Naive thymus-derived CD8-positive, alpha-beta T cell (primary cell): ENCODE measurements around the gene EPB41L2. TPM values are rescaled to one million over a fixed set of nuclear protein-coding genes. Genes with fewer than 3 reads are reported as not detected.
A peak's percentile ranks its signal among the peaks of the same experiment; 100 is the strongest.

Source experiments
- ATAC-seq, 2 donors: fragments of 150-1000 bp; cut with Tn5 transposase in 1 of 2; sonication (Bioruptor Pico), chemical (Tn5 transposase) in 1 of 2; 1 replicate in 1 of 2; 2 replicates in 1 of 2; pipeline ENCODE4 v1.10.0; 2021; ENCODE audit warnings: mild to moderate bottlenecking in 2 of 2, moderate library complexity in 2 of 2
- POLR2A ChIA-PET: fragments of 350-600 bp; sonication (Branson Sonifier 250); formaldehyde crosslinking; loops from one replicate; lab custom pipeline; 2021; ENCODE audit warnings: antibody characterized with exemption; lab: Charles Lee
- DNase-seq, 10 donors: peaks; one replicate each; pipeline versions ENCODE4 v3.0.0 to v3.0.0-alpha.2; 2020 to 2022
- H3K27ac Mint-ChIP-seq, 10 donors: one replicate each; pipeline ENCODE4 v1.8.0; 2020 to 2022; ENCODE audit warnings: mild to moderate bottlenecking in 10 of 10, mixed read lengths in 10 of 10, moderate library complexity in 4 of 10, inconsistent platforms in 1 of 10
- H3K27me3 Mint-ChIP-seq, 5 donors: one replicate each; pipeline ENCODE4 v1.8.0; 2021 to 2022; ENCODE audit warnings: mixed read lengths in 5 of 5
- H3K36me3 Mint-ChIP-seq, 3 donors: one replicate each; pipeline ENCODE4 v1.8.0; 2020 to 2022; ENCODE audit warnings: mixed read lengths in 3 of 3, mild to moderate bottlenecking in 2 of 3, inconsistent platforms in 1 of 3
- H3K4me1 Mint-ChIP-seq, 4 donors: one replicate each; pipeline ENCODE4 v1.8.0; 2021 to 2022; ENCODE audit warnings: mixed read lengths in 4 of 4
- H3K4me3 Mint-ChIP-seq, 10 donors: one replicate each; pipeline ENCODE4 v1.8.0; 2020 to 2022; ENCODE audit warnings: mild to moderate bottlenecking in 10 of 10, mixed read lengths in 10 of 10, moderate library complexity in 6 of 10, inconsistent platforms in 1 of 10
- H3K9me3 Mint-ChIP-seq, 9 donors: one replicate each; pipeline ENCODE4 v1.8.0; 2020 to 2022; ENCODE audit warnings: mixed read lengths in 9 of 9, mild to moderate bottlenecking in 3 of 9, inconsistent platforms in 1 of 9, moderate library complexity in 1 of 9
- polyA plus RNA-seq, 3 donors: library from polyadenylated mRNA; unstranded; fragments of 300-500 nt; fragmentation: Illumina TruSeq; gene quantifications; one replicate each; pipeline ENCODE4 v1.2.3, GENCODE V29; 2021
- total RNA-seq, 8 experiments: library from RNA in 2 of 8; stranded (reverse) in 2 of 8; gene quantifications; one replicate each; pipeline ENCODE4 v1.2.3 and lab custom pipeline; 2021 to 2026

The EPB41L2 gene
- total and polyA plus RNA-seq, 5 experiments from 2014 or later: 1.8 to 31.1 (median 3.3) TPM

- Mint-ChIP-seq H3K36me3 (peaks cover 0 to 17% (median 17%) of the 10 kb centered on the region in 3 donors), H3K27ac (peak overlapping the region in 5 of 10 donors; percentile 40 to 78 (median 63)), H3K27me3 (no peaks in the 10 kb centered on the region), H3K4me3 (peak overlapping the region in 3 of 10 donors; percentile 2 to 80 (median 16)), H3K4me1 (peaks cover 6 to 27% (median 21%) of the 10 kb centered on the region in 4 donors), H3K9me3 (peaks cover 0 to 21% (median 14%) of the 10 kb centered on the region in 9 donors)
- no peak for ATAC-seq
- POLR2A ChIA-PET: no interaction called here
- no peak for DNase-seq
These were observed 2.7 kb downstream of the EPB41L2 start for GRCh38 chr6:131060311-131060710.

- no peak for DNase-seq
- peaks cover 2 to 30% (median 18%) of the 10 kb centered on the region in 9 donors for H3K9me3 Mint-ChIP-seq
- ATAC-seq: no peak
- H3K27ac Mint-ChIP-seq: peak overlapping the region in 1 of 10 donors; percentile 36
- H3K4me1 Mint-ChIP-seq: peaks cover 6 to 27% (median 21%) of the 10 kb centered on the region in 4 donors
- POLR2A ChIA-PET: no interaction called here
- H3K27me3 Mint-ChIP-seq: no peaks in the 10 kb centered on the region
- peaks cover 0 to 24% (median 24%) of the 10 kb centered on the region in 3 donors for H3K36me3 Mint-ChIP-seq
- H3K4me3 Mint-ChIP-seq: no peak overlapping the region
These were observed 3.6 kb downstream of the EPB41L2 start for GRCh38 chr6:131059486-131059885.

GRCh38 chr6:131058236-131058635 is 4.8 kb downstream of the EPB41L2 start:
- H3K9me3 Mint-ChIP-seq: peaks cover 9 to 42% (median 27%) of the 10 kb centered on the region in 9 donors
- no peak for DNase-seq
- no peak overlapping the region for H3K4me3 Mint-ChIP-seq
- no peak for ATAC-seq
- POLR2A ChIA-PET: no interaction called here
- no peak overlapping the region for H3K27ac Mint-ChIP-seq
- no peaks in the 10 kb centered on the region for H3K27me3 Mint-ChIP-seq
- H3K4me1 Mint-ChIP-seq: peaks cover 3 to 18% (median 14%) of the 10 kb centered on the region in 4 donors
- peaks cover 0 to 33% (median 32%) of the 10 kb centered on the region in 3 donors for H3K36me3 Mint-ChIP-seq

GRCh38 chr6:131054392-131055250 is 8.4 kb downstream of the EPB41L2 start:
- H3K4me3 Mint-ChIP-seq: no peak overlapping the region
- no peaks in the 10 kb centered on the region for H3K27me3 Mint-ChIP-seq
- POLR2A ChIA-PET: no interaction called here
- ATAC-seq: no peak
- peaks cover 3 to 46% (median 42%) of the 10 kb centered on the region in 3 donors for H3K36me3 Mint-ChIP-seq
- H3K9me3 Mint-ChIP-seq: peaks cover 12 to 72% (median 37%) of the 10 kb centered on the region in 9 donors
- no peak for DNase-seq
- no peak overlapping the region for H3K27ac Mint-ChIP-seq
- H3K4me1 Mint-ChIP-seq: peaks cover 0 to 2% (median 0%) of the 10 kb centered on the region in 4 donors

GRCh38 chr6:131053546-131054240 is 9.4 kb downstream of the EPB41L2 start:
- POLR2A ChIA-PET: interaction anchor here (0.7 kb wide), 1 partner anchor 496 kb away, joined by 4 read pairs; no protein-coding TSS in a partner anchor
- Mint-ChIP-seq H3K27me3 (no peaks in the 10 kb centered on the region), H3K27ac (no peak overlapping the region), H3K9me3 (peaks cover 12 to 72% (median 37%) of the 10 kb centered on the region in 9 donors), H3K36me3 (peaks cover 3 to 46% (median 44%) of the 10 kb centered on the region in 3 donors), H3K4me3 (no peak overlapping the region), H3K4me1 (peaks cover 0 to 2% (median under 1%) of the 10 kb centered on the region in 4 donors)
- no peak for ATAC-seq
- no peak for DNase-seq

- DNase-seq: no peak
- Mint-ChIP-seq H3K4me1 (peaks cover 0 to 2% (median under 1%) of the 10 kb centered on the region in 4 donors), H3K27me3 (no peaks in the 10 kb centered on the region), H3K4me3 (no peak overlapping the region), H3K9me3 (peaks cover 12 to 69% (median 33%) of the 10 kb centered on the region in 9 donors), H3K27ac (no peak overlapping the region), H3K36me3 (peaks cover 3 to 46% (median 45%) of the 10 kb centered on the region in 3 donors)
- ATAC-seq: no peak
- POLR2A ChIA-PET: no interaction called here
These were observed 10.9 kb downstream of the EPB41L2 start for GRCh38 chr6:131052181-131052580.

- Mint-ChIP-seq H3K27me3 (no peaks in the 10 kb centered on the region), H3K4me1 (peaks cover 0 to 2% (median under 1%) of the 10 kb centered on the region in 4 donors), H3K9me3 (peaks cover 8 to 61% (median 25%) of the 10 kb centered on the region in 9 donors), H3K27ac (no peak overlapping the region), H3K4me3 (no peak overlapping the region), H3K36me3 (peaks cover 3 to 37% (median 37%) of the 10 kb centered on the region in 3 donors)
- ATAC-seq (no peak), DNase-seq (no peak)
- POLR2A ChIA-PET: no interaction called here
These were observed 11.7 kb downstream of the EPB41L2 start for GRCh38 chr6:131051341-131051740.

GRCh38 chr6:131049608-131050007 is 13.4 kb downstream of the EPB41L2 start:
- no peaks in the 10 kb centered on the region for H3K27me3 Mint-ChIP-seq

GRCh38 chr6:131048933-131049515 is 14.0 kb downstream of the EPB41L2 start:
- Mint-ChIP-seq H3K36me3 (peaks cover 3 to 18% (median 17%) of the 10 kb centered on the region in 3 donors), H3K27ac (no peak overlapping the region), H3K4me3 (no peak overlapping the region), H3K4me1 (peaks cover 0 to 2% (median under 1%) of the 10 kb centered on the region in 4 donors), H3K27me3 (no peaks in the 10 kb centered on the region), H3K9me3 (peaks cover 3 to 38% (median 15%) of the 10 kb centered on the region in 9 donors)
- ATAC-seq (no peak), DNase-seq (no peak)
- POLR2A ChIA-PET: interaction anchor here (1.0 kb wide), 1 partner anchor 14 kb away, joined by 3 read pairs; the partner anchor contains the start of gene EPB41L2

More at GRCh38 chr6:131049608-131050007, 13.4 kb downstream of the EPB41L2 start:
- peaks cover 3 to 23% (median 22%) of the 10 kb centered on the region in 3 donors for H3K36me3 Mint-ChIP-seq
- POLR2A ChIA-PET: interaction anchor here (1.0 kb wide), 1 partner anchor 13 kb away, joined by 3 read pairs; the partner anchor contains the start of gene EPB41L2
- peaks cover 4 to 44% (median 21%) of the 10 kb centered on the region in 9 donors for H3K9me3 Mint-ChIP-seq
- peaks cover 0 to 2% (median under 1%) of the 10 kb centered on the region in 4 donors for H3K4me1 Mint-ChIP-seq
- ATAC-seq (no peak), DNase-seq (no peak)
- H3K27ac Mint-ChIP-seq: no peak overlapping the region
- H3K4me3 Mint-ChIP-seq: no peak overlapping the region

GRCh38 chr6:131048459-131048858 is 14.6 kb downstream of the EPB41L2 start:
- Mint-ChIP-seq H3K4me1 (peaks cover 0 to 2% (median under 1%) of the 10 kb centered on the region in 4 donors), H3K27me3 (no peaks in the 10 kb centered on the region), H3K27ac (no peak overlapping the region), H3K4me3 (no peak overlapping the region), H3K36me3 (peaks cover 3 to 14% (median 13%) of the 10 kb centered on the region in 3 donors), H3K9me3 (peaks cover 0 to 32% (median 11%) of the 10 kb centered on the region in 9 donors)
- DNase-seq (no peak), ATAC-seq (no peak)
- POLR2A ChIA-PET: interaction anchor here (1.0 kb wide), 1 partner anchor 14 kb away, joined by 3 read pairs; the partner anchor contains the start of gene EPB41L2

GRCh38 chr6:131045139-131045538 is 17.9 kb downstream of the EPB41L2 start:
- H3K27me3 Mint-ChIP-seq: no peaks in the 10 kb centered on the region
- peaks cover 0 to 4% (median 0%) of the 10 kb centered on the region in 3 donors for H3K36me3 Mint-ChIP-seq
- peaks cover 0 to 10% (median under 1%) of the 10 kb centered on the region in 9 donors for H3K9me3 Mint-ChIP-seq
- POLR2A ChIA-PET: no interaction called here
- H3K27ac Mint-ChIP-seq: no peak overlapping the region
- no peak for ATAC-seq
- no peak for DNase-seq
- peaks cover 0 to 1% (median 0%) of the 10 kb centered on the region in 4 donors for H3K4me1 Mint-ChIP-seq
- H3K4me3 Mint-ChIP-seq: no peak overlapping the region
